Spleen (tissue), 11 donors: ENCODE data around the gene BTD. TPM values are rescaled to one million over a fixed set of nuclear protein-coding genes. Genes with fewer than 3 reads are reported as not detected.

Experiments
- DNase-seq: peaks from one replicate; pipeline ENCODE4 v3.0.0-alpha.2; 2020
- H3K27ac ChIP-seq, 8 donors: fragments of 200-600 bp; sonication (generic) in 7 of 8; 1 replicate in 4 of 8; 2 replicates in 4 of 8; pipeline versions ENCODE4 v1.5.0 to v1.8.0; 2016 to 2021; ENCODE audit warnings: inconsistent platforms in 4 of 8, mild to moderate bottlenecking in 4 of 8, moderate library complexity in 1 of 8
- H3K27me3 ChIP-seq, 7 donors: fragments of 200-600 bp; sonication (generic) in 6 of 7; replicated peaks in 1 of 7; 1 replicate in 4 of 7; 2 replicates in 3 of 7; pipeline versions ENCODE4 v1.5.0 to v1.8.0; 2016 to 2021; ENCODE audit warnings: inconsistent platforms in 3 of 7, mild to moderate bottlenecking in 1 of 7
- H3K36me3 ChIP-seq, 6 donors: fragments of 200-600 bp; sonication (generic) in 5 of 6; 1 replicate in 4 of 6; 2 replicates in 2 of 6; pipeline versions ENCODE4 v1.5.0 to v1.8.0; 2016 to 2021; ENCODE audit warnings: inconsistent platforms in 2 of 6
- H3K4me1 ChIP-seq, 6 donors: fragments of 200-600 bp; sonication (generic) in 5 of 6; 1 replicate in 3 of 6; 2 replicates in 3 of 6; pipeline versions ENCODE4 v1.5.0 to v1.8.0; 2016 to 2021; ENCODE audit warnings: inconsistent platforms in 3 of 6
- H3K4me3 ChIP-seq, 8 donors: fragments of 200-600 bp; sonication (generic) in 7 of 8; 1 replicate in 4 of 8; 2 replicates in 4 of 8; pipeline versions ENCODE4 v1.5.0 to v1.8.0; 2016 to 2021; ENCODE audit warnings: inconsistent platforms in 4 of 8, mild to moderate bottlenecking in 4 of 8, moderate library complexity in 2 of 8
- H3K9me3 ChIP-seq, 8 donors: fragments of 200-600 bp; sonication (generic) in 7 of 8; 1 replicate in 4 of 8; 2 replicates in 4 of 8; pipeline versions ENCODE4 v1.5.0 to v1.8.0; 2016 to 2021; ENCODE audit warnings: inconsistent platforms in 4 of 8
- POLR2A ChIP-seq, 3 donors: fragments of 450-650 bp; IDR thresholded peaks; one replicate each; pipeline ENCODE4 v1.5.1; 2017; ENCODE audit warnings: antibody characterized with exemption in 3 of 3, mild to moderate bottlenecking in 1 of 3
- POLR2AphosphoS5 ChIP-seq, 3 donors: sonication (generic); formaldehyde crosslinking; IDR thresholded peaks; one replicate each; pipeline ENCODE4 v1.5.1; 2017; ENCODE audit warnings: antibody characterized with exemption in 3 of 3
- WGBS, 5 donors: extraction: QIAGEN DNeasy Blood & Tissue Kit in 3 of 5; methylation state at CpG; one replicate each; pipeline versions ENCODE4 v1.1.5 to v1.1.7; 2013 to 2018; 5-methylcytosine and 5-hydroxymethylcytosine counted together
- intact Hi-C: fragments of 100-400 bp; cut with DNase I; formaldehyde crosslinking; loops from one replicate; pipeline ENCODE4 v1.15.0; 2023; ENCODE audit warnings: low total_unique reads
- polyA plus RNA-seq, 3 donors: library from polyadenylated mRNA; stranded (reverse); fragments of 200-250 nt; gene quantifications; one replicate each; pipeline ENCODE4 v1.2.1, GENCODE V29; 2013
- total RNA-seq, 7 donors: library from RNA; depleted of rRNA in 3 of 7; stranded (reverse); fragments of >200 nt in 3 of 7; fragmentation: NEBNext Ultra II Directional in 4 of 7; extraction: Animal tissue kit (Norgen Biotek cat#: 25700) in 4 of 7; gene quantifications; one replicate each; pipeline versions ENCODE4 v1.1.0 to v1.2.1, GENCODE V29; 2016 to 2021
- TF ChIP-seq, protein P1 (sequence below), 11 experiments: fragments of 200-600 bp in 7 of 11; fragments of 450-650 bp in 4 of 11; sonication (generic) in 4 of 11; IDR thresholded peaks in 8 of 11; conservative IDR thresholded peaks in 3 of 11; 1 replicate in 7 of 11; 2 replicates in 4 of 11; pipeline versions ENCODE4 v1.4.0 to v1.8.0; 2016 to 2021; ENCODE audit warnings: antibody characterized with exemption in 11 of 11, inconsistent platforms in 4 of 11, mild to moderate bottlenecking in 1 of 11
- donor health status: healthy with polysubstance abuse.
- donor health status: DM: no; HTN: no; CAD: no; lungs with moderate emphysema.
- donor health status: DM: no; HTN: no; CAD: no.
- donor health status: Bipolar disorder and iron deficiency.
- donor health status: healthy.
- donor health status: DM: no; HTN: no; CAD: no.
- donor health status: DM: yes; HTN: yes; CAD: no.

The BTD gene
- total and polyA plus RNA-seq, 10 donors: 3.9 to 43.7 (median 20.4) TPM

- Histone ChIP-seq H3K4me1 (peaks cover 17 to 44% (median 28%) of the 10 kb centered on the region in 6 donors), H3K9me3 (peaks cover 0 to 4% (median 0%) of the 10 kb centered on the region in 8 donors), H3K4me3 (no peak overlapping the region), H3K27ac (no peak overlapping the region), H3K27me3 (no peaks in the 10 kb centered on the region), H3K36me3 (peaks cover 0 to 6% (median 0%) of the 10 kb centered on the region in 6 donors)
- intact Hi-C loops: no loop called here
- TF ChIP-seq POLR2AphosphoS5 (IDR thresholded peaks at IDR 0.05) (no peak), POLR2A (IDR thresholded peaks at IDR 0.05) (no peak)
- TF ChIP-seq, protein P1, sequence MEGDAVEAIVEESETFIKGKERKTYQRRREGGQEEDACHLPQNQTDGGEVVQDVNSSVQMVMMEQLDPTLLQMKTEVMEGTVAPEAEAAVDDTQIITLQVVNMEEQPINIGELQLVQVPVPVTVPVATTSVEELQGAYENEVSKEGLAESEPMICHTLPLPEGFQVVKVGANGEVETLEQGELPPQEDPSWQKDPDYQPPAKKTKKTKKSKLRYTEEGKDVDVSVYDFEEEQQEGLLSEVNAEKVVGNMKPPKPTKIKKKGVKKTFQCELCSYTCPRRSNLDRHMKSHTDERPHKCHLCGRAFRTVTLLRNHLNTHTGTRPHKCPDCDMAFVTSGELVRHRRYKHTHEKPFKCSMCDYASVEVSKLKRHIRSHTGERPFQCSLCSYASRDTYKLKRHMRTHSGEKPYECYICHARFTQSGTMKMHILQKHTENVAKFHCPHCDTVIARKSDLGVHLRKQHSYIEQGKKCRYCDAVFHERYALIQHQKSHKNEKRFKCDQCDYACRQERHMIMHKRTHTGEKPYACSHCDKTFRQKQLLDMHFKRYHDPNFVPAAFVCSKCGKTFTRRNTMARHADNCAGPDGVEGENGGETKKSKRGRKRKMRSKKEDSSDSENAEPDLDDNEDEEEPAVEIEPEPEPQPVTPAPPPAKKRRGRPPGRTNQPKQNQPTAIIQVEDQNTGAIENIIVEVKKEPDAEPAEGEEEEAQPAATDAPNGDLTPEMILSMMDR (IDR thresholded peaks at IDR 0.05 in 8 of 11, conservative IDR thresholded peaks at IDR 0.05 in 3 of 11): no peak
- 84 to 87% (median 86%) methylated on average over 5 of the region's 5 CpGs for WGBS, 5 donors
- DNase-seq: no peak
Measured at GRCh38 chr3:15649858-15650257, 48.3 kb downstream of the BTD start.

GRCh38 chr3:15651396-15651795, 49.9 kb downstream of the BTD start:
- no peak for TF ChIP-seq POLR2AphosphoS5 (IDR thresholded peaks at IDR 0.05)
- TF ChIP-seq POLR2A (IDR thresholded peaks at IDR 0.05): no peak
- TF ChIP-seq, protein P1 (IDR thresholded peaks at IDR 0.05 in 8 of 11, conservative IDR thresholded peaks at IDR 0.05 in 3 of 11): no peak
- 66 to 85% (median 80%) methylated on average over 8 of the region's 8 CpGs for WGBS, 5 donors

GRCh38 chr3:15653321-15653720, 51.8 kb downstream of the BTD start:
- TF ChIP-seq POLR2AphosphoS5 (IDR thresholded peaks at IDR 0.05) (no peak), POLR2A (IDR thresholded peaks at IDR 0.05) (no peak)
- TF ChIP-seq, protein P1 (IDR thresholded peaks at IDR 0.05 in 8 of 11, conservative IDR thresholded peaks at IDR 0.05 in 3 of 11): no peak
- Histone ChIP-seq H3K4me3 (no peak overlapping the region), H3K4me1 (peaks cover 2 to 13% (median 7%) of the 10 kb centered on the region in 6 donors), H3K27ac (no peak overlapping the region), H3K27me3 (no peaks in the 10 kb centered on the region), H3K9me3 (peaks cover 9 to 39% (median 33%) of the 10 kb centered on the region in 8 donors), H3K36me3 (no peaks in the 10 kb centered on the region)
- 88 to 98% (median 96%) methylated on average over 3 of the region's 3 CpGs for WGBS, 5 donors
- no peak for DNase-seq
- intact Hi-C loops: no loop called here

More at GRCh38 chr3:15651396-15651795, 49.9 kb downstream of the BTD start:
- Histone ChIP-seq H3K27ac (no peak overlapping the region), H3K4me1 (peaks cover 17 to 32% (median 25%) of the 10 kb centered on the region in 6 donors), H3K27me3 (no peaks in the 10 kb centered on the region), H3K9me3 (peaks cover 5 to 20% (median 15%) of the 10 kb centered on the region in 8 donors), H3K4me3 (no peak overlapping the region), H3K36me3 (no peaks in the 10 kb centered on the region)
- intact Hi-C loops: no loop called here
- no peak for DNase-seq

GRCh38 chr3:15654127-15654526, 52.6 kb downstream of the BTD start:
- H3K9me3 ChIP-seq: peaks cover 9 to 44% (median 33%) of the 10 kb centered on the region in 8 donors
- no peak for DNase-seq
- no peak overlapping the region for H3K4me3 ChIP-seq
- intact Hi-C loops: no loop called here
- H3K27ac ChIP-seq: no peak overlapping the region
- no peaks in the 10 kb centered on the region for H3K27me3 ChIP-seq
- no peaks in the 10 kb centered on the region for H3K36me3 ChIP-seq
- H3K4me1 ChIP-seq: peaks cover 0 to 5% (median 0%) of the 10 kb centered on the region in 6 donors
- TF ChIP-seq POLR2A (IDR thresholded peaks at IDR 0.05) (no peak), POLR2AphosphoS5 (IDR thresholded peaks at IDR 0.05) (no peak)
- TF ChIP-seq, protein P1 (IDR thresholded peaks at IDR 0.05 in 8 of 11, conservative IDR thresholded peaks at IDR 0.05 in 3 of 11): no peak
